GM18498 (cell line): Measurements from ENCODE around the gene PCYOX1L.
"Not testable (repeated sequence)": the region's sequence is repeated elsewhere in the genome, so short reads cannot be mapped to it uniquely, and the experiment has no call there.

Source experiments
- ATAC-seq: cut with Tn5 transposase; IDR thresholded peaks from one replicate; pipeline ENCODE4 v1.9.1; 2021; ENCODE audit warnings: mild to moderate bottlenecking, moderate library complexity; ENCODE audit not compliant: unreplicated experiment

PCYOX1L gene

GRCh38 chr5:149383399-149383798 lies 25.6 kb downstream of the PCYOX1L start:
- ATAC-seq, result no peak

- ATAC-seq, result no peak
Observed at GRCh38 chr5:149386166-149386565, 28.3 kb downstream of the PCYOX1L start.

GRCh38 chr5:149387081-149387631 lies 29.3 kb downstream of the PCYOX1L start:
- ATAC-seq, result no peak

- no peak for ATAC-seq
Observed at GRCh38 chr5:149387982-149388381, 30.1 kb downstream of the PCYOX1L start.

GRCh38 chr5:149388498-149389190 lies 30.8 kb downstream of the PCYOX1L start:
- ATAC-seq, result no peak

GRCh38 chr5:149389552-149390495 lies 32.0 kb downstream of the PCYOX1L start:
- ATAC-seq, result no peak

- not testable (repeated sequence) for ATAC-seq
Observed at GRCh38 chr5:149391076-149391475, 33.2 kb downstream of the PCYOX1L start.

- ATAC-seq, result no peak
Observed at GRCh38 chr5:149391524-149391923, 33.7 kb downstream of the PCYOX1L start.

- no peak for ATAC-seq
Observed at GRCh38 chr5:149392718-149393117, 34.9 kb downstream of the PCYOX1L start.

GRCh38 chr5:149394996-149395395 lies 37.1 kb downstream of the PCYOX1L start:
- ATAC-seq, result not testable (repeated sequence)

GRCh38 chr5:149397530-149397929 lies 39.7 kb downstream of the PCYOX1L start:
- no peak for ATAC-seq

GRCh38 chr5:149398747-149399266 lies 41.0 kb downstream of the PCYOX1L start:
- ATAC-seq, result not testable (repeated sequence)

GRCh38 chr5:149399775-149400174 lies 41.9 kb downstream of the PCYOX1L start:
- ATAC-seq, result no peak

- ATAC-seq, result no peak
Observed at GRCh38 chr5:149400304-149400703, 42.5 kb downstream of the PCYOX1L start.

- ATAC-seq, result no peak
Observed at GRCh38 chr5:149401051-149401450, 43.2 kb downstream of the PCYOX1L start.

- ATAC-seq, result no peak
Observed at GRCh38 chr5:149402291-149402690, 44.4 kb downstream of the PCYOX1L start.

GRCh38 chr5:149403923-149404745 lies 46.3 kb downstream of the PCYOX1L start:
- ATAC-seq, result no peak

GRCh38 chr5:149404746-149405549 lies 47.1 kb downstream of the PCYOX1L start:
- no peak for ATAC-seq

GRCh38 chr5:149405550-149406202 lies 47.8 kb downstream of the PCYOX1L start:
- ATAC-seq, result no peak
